Activated naive CD4-positive, alpha-beta T cell treated with anti-CD3 and anti-CD28 coated beads, Interleukin-2, amount 50 U/mL, for 24 hours (primary cell): ENCODE data around the gene EHD1.

Experiments used
- H3K27ac Mint-ChIP-seq: one replicate; pipeline ENCODE4 v1.8.0; 2021; ENCODE audit warnings: mild to moderate bottlenecking, mixed read lengths
- H3K27me3 Mint-ChIP-seq: one replicate; pipeline ENCODE4 v1.8.0; 2021; ENCODE audit warnings: mixed read lengths
- H3K36me3 Mint-ChIP-seq: one replicate; pipeline ENCODE4 v1.8.0; 2021; ENCODE audit warnings: mixed read lengths
- H3K4me1 Mint-ChIP-seq: one replicate; pipeline ENCODE4 v1.8.0; 2021; ENCODE audit warnings: mixed read lengths
- H3K4me3 Mint-ChIP-seq: one replicate; pipeline ENCODE4 v1.8.0; 2021; ENCODE audit warnings: mild to moderate bottlenecking, mixed read lengths
- H3K9me3 Mint-ChIP-seq: one replicate; pipeline ENCODE4 v1.8.0; 2021; ENCODE audit warnings: mixed read lengths

The EHD1 gene

GRCh38 chr11:64887234-64887756 is 8.9 kb upstream of the EHD1 start:
- Mint-ChIP-seq H3K9me3 (no peaks in the 10 kb centered on the region), H3K4me1 (peaks cover 32% of the 10 kb centered on the region), H3K27me3 (no peaks in the 10 kb centered on the region), H3K4me3 (peak overlapping the region; percentile 27), H3K27ac (peak overlapping the region; percentile 86), H3K36me3 (no peaks in the 10 kb centered on the region)

GRCh38 chr11:64885367-64886286 is 7.2 kb upstream of the EHD1 start:
- Mint-ChIP-seq H3K4me1 (peaks cover 43% of the 10 kb centered on the region), H3K4me3 (peak overlapping the region; percentile 48), H3K27me3 (no peaks in the 10 kb centered on the region), H3K9me3 (no peaks in the 10 kb centered on the region), H3K27ac (peak overlapping the region; percentile 85), H3K36me3 (no peaks in the 10 kb centered on the region)

GRCh38 chr11:64884019-64884418 is 5.6 kb upstream of the EHD1 start:
- Mint-ChIP-seq H3K9me3 (no peaks in the 10 kb centered on the region), H3K4me3 (no peak overlapping the region), H3K27ac (peak overlapping the region; percentile 73), H3K36me3 (no peaks in the 10 kb centered on the region), H3K27me3 (no peaks in the 10 kb centered on the region), H3K4me1 (peaks cover 59% of the 10 kb centered on the region)

- H3K4me3 Mint-ChIP-seq = no peak overlapping the region
- no peaks in the 10 kb centered on the region for H3K9me3 Mint-ChIP-seq
- peaks cover 61% of the 10 kb centered on the region for H3K4me1 Mint-ChIP-seq
- no peaks in the 10 kb centered on the region for H3K27me3 Mint-ChIP-seq
- no peak overlapping the region for H3K27ac Mint-ChIP-seq
- H3K36me3 Mint-ChIP-seq = no peaks in the 10 kb centered on the region
Observed at GRCh38 chr11:64883575-64883974, 5.2 kb upstream of the EHD1 start.

DNA sequence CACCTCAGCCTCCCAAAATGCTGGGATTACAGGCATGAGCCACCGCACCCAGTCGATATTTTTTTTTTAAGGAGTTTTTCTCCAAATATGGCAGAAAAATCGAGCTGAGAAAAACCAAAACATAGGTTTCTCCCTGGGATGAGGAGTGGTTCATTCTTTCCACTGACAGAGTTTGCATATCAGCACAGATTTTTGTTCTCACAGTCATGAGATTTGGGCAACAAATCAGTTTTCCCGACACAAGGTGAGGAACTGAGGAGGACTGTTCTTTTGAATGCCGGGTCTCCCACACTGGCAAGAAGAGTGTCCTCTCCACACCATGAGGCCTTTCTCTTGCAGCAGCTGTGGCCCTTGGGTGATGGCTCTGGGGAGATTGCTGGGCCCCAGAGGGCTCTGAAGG is 3.8 kb upstream of the EHD1 start:
- Mint-ChIP-seq H3K4me1 (peaks cover 51% of the 10 kb centered on the region), H3K9me3 (no peaks in the 10 kb centered on the region), H3K4me3 (no peak overlapping the region), H3K27ac (no peak overlapping the region), H3K27me3 (no peaks in the 10 kb centered on the region), H3K36me3 (no peaks in the 10 kb centered on the region)

DNA sequence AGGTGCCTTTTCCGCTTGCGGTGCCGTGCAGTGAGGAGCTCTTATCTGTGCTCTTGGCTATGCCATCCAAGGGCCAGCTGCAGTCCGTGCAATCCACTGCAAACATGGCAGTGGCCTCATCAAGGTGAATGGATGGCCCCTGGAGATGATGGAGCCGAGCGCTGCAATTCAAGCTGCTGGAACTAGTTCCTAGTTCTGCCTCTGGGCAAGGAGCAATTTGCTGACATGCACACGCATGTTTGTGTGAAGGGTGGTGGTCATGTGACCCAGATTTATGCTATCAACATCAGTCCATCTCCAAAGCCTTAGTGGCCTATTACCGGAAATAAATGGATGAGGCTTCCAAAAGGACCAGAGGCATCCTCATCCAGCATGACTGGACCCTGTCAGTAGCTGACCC is 3.1 kb upstream of the EHD1 start:
- Mint-ChIP-seq H3K4me3 (no peak overlapping the region), H3K9me3 (no peaks in the 10 kb centered on the region), H3K27ac (peak overlapping the region; percentile 53), H3K4me1 (peaks cover 58% of the 10 kb centered on the region), H3K36me3 (peaks cover 2% of the 10 kb centered on the region), H3K27me3 (no peaks in the 10 kb centered on the region)

DNA sequence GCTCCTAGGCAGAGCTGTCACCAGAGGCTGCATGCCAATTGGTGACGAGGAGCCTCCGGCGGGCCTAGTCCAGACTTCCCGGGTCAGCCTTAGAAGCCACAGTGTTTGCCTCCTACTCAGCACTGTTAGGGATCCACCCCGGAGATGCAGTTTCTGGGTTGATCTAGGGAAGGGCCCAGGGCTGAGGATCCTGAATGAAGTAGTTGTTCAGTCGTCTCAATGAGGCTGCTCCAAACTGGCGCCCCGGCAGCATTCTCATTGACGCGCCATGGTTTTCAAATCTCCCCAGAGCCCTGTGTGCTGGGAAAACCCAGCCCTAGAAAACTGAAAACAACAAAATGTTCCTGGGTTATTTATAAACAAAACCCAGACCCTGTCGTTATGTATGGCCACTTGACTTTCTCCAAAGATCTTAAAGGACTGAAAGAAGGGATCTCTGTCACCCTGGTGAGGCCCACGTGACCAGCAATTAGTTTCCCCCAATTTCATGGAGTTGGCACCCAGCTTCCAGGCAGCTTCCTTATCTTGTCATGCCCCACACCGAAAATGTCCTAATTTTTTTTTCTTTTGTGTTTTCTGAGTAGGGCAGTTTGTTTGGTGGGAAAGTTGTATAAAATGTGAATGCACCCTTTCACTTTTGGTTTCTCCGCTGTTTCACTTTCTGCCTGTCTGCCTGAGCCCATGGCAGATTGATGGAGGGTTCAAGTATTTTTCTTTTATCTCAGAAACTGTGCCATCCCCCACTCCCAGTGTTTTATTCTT is 2.0 kb upstream of the EHD1 start:
- Mint-ChIP-seq H3K27ac (peak overlapping the region; percentile 96), H3K4me1 (peaks cover 59% of the 10 kb centered on the region), H3K4me3 (peak overlapping the region; percentile 93)

GRCh38 chr11:64879244-64879900 is 951 bp upstream of the EHD1 start:
- Mint-ChIP-seq H3K4me3 (peak overlapping the region; percentile 93), H3K27me3 (no peaks in the 10 kb centered on the region), H3K4me1 (peaks cover 63% of the 10 kb centered on the region), H3K9me3 (no peaks in the 10 kb centered on the region), H3K27ac (peak overlapping the region; percentile 96), H3K36me3 (peaks cover 2% of the 10 kb centered on the region)

More for the DNA sequence above, 2.0 kb upstream of the EHD1 start:
- Mint-ChIP-seq H3K36me3 (peaks cover 2% of the 10 kb centered on the region), H3K9me3 (no peaks in the 10 kb centered on the region), H3K27me3 (no peaks in the 10 kb centered on the region)

DNA sequence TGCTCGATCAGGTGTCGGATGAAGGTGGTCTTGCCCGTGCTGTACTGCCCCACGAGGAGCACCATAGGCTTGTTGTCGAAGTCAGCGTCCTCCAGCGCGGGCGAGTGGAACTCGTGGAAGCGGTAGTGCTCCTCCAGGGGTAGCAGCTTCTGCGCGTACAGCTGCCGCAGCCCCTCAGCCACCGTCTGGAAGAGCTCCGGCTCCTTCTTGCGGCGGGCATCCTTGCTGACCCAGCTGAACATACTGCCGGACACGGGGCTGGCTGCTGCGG is 263 bp downstream of the EHD1 start:
- H3K36me3 Mint-ChIP-seq = peaks cover 2% of the 10 kb centered on the region
- H3K4me1 Mint-ChIP-seq = peaks cover 67% of the 10 kb centered on the region
- no peaks in the 10 kb centered on the region for H3K27me3 Mint-ChIP-seq
- peak overlapping the region; percentile 98 for H3K4me3 Mint-ChIP-seq
- H3K9me3 Mint-ChIP-seq = no peaks in the 10 kb centered on the region
- peak overlapping the region; percentile 72 for H3K27ac Mint-ChIP-seq

DNA sequence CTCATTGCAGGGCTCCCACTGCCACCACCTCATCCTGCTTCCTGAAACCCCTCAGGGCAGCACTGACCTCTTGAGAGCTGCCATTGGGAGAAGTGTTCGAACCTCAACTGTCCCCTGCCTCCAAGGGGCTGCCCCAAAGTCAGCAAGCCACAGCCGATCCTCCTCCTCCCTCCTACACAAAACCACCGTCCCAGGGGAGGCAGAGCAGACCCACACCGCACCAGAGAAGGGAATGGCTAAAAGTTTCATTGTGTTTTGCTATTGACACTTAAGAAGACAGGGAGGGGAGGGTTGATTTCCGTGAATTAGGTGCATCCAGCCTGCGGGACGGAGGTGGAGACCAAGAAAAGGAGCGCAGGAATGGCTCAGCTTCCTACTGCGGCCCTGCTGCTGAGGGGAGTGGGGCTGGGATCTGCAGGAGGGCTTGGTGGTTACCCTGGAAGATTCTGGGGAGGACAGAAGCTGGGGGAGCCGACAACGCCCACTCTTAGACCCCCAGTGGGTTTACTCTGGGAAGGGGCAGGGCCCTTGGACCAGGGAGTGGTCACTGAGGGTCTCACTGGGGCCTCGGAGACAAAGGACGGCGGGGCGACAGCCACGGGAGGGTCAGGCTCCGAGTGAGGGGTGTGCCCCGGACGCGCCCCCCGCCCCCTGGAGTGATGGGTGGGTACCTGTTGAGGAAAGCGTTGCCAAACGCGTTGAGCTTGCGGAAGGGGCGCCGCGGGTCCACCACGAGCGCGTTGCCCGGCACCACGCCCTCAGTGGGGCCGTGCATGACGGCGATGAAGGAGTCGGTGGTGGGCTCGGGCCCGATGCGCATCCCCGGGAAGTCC is 815 bp downstream of the EHD1 start:
- Mint-ChIP-seq H3K4me3 (peak overlapping the region; percentile 98), H3K4me1 (peaks cover 73% of the 10 kb centered on the region), H3K36me3 (peaks cover 2% of the 10 kb centered on the region), H3K27ac (peak overlapping the region; percentile 95), H3K27me3 (no peaks in the 10 kb centered on the region), H3K9me3 (no peaks in the 10 kb centered on the region)

DNA sequence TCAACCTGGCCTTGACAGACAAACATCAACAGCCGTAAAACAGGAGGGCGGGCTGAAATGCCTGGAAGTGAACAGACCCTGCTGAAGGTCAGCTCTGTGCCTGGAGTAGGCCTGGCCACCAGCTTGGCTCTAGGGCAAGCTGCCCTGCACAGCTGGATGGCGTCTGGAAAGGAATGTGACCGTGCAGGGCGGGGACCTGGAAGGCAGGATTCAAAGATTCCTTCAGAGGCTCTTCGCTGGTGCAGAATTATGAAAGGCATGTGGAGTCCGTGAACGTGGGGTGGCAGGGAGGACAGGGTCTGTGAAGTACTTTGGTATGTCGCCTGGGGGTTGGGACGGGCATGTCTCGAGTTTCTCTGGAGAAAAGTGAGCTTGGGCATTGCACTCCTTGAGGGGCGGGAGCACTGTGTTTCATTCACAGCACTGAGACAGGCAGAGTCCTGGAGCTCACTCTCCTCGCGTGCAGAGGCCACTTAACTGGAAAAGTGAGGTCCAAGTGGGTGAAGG is 1.5 kb downstream of the EHD1 start:
- peak overlapping the region; percentile 98 for H3K4me3 Mint-ChIP-seq
- no peaks in the 10 kb centered on the region for H3K27me3 Mint-ChIP-seq
- peak overlapping the region; percentile 85 for H3K27ac Mint-ChIP-seq
- no peaks in the 10 kb centered on the region for H3K9me3 Mint-ChIP-seq
- H3K4me1 Mint-ChIP-seq = peaks cover 76% of the 10 kb centered on the region
- peaks cover 2% of the 10 kb centered on the region for H3K36me3 Mint-ChIP-seq

GRCh38 chr11:64876229-64876750 is 2.1 kb downstream of the EHD1 start:
- Mint-ChIP-seq H3K27me3 (no peaks in the 10 kb centered on the region), H3K36me3 (peaks cover 3% of the 10 kb centered on the region), H3K27ac (peak overlapping the region; percentile 85), H3K9me3 (no peaks in the 10 kb centered on the region), H3K4me3 (peak overlapping the region; percentile 98), H3K4me1 (peaks cover 79% of the 10 kb centered on the region)

DNA sequence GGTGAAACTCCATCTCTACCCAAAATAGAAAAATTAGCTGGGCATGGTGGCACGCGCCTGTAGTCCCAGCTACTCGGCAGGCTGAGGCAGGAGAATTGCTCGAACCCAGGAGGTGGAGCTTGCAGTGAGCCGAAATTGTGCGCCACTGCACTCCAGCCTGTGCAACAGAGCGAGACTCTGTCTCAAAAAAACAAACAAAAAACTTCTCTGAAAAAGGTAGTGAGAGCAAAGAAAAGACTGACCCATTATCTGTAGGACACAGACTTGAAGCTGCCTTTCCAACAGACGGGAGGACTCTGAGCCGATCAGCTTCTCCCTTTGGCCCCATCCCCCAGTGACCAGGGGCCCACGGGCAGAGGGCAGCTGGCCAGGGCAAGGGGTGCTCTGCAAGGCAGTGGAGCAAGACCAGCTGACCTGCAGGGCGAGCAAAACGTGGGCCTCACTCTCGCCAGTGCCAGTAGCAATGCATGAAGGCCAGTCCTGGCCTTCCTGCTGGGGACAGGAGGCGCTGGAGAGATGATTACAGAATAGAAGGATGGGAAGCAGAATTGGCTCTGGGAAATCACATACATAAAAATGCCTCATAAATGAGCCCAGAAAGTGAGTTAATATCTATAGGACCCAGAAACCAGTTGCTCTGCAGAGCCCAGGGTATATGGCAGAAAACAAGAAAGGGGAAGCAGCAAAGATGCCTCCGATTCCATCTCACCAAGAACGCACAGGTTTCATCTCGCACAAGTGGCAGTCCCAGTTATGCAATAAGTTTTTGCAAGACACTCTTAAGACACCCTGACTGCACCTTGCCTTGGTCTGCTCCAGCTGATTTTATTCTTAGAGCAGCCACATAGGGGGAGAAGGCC is 2.8 kb downstream of the EHD1 start:
- Mint-ChIP-seq H3K4me3 (peak overlapping the region; percentile 98), H3K27ac (peak overlapping the region; percentile 65), H3K9me3 (no peaks in the 10 kb centered on the region), H3K4me1 (peaks cover 77% of the 10 kb centered on the region), H3K36me3 (peaks cover 5% of the 10 kb centered on the region), H3K27me3 (no peaks in the 10 kb centered on the region)
